NCI-H2081 (cell line): ENCODE measurements around the gene HEMGN.

ENCODE experiments used
- DNase-seq, 2 experiments: peaks; one replicate each; lab custom pipeline; 2025; lab: John Stamatoyannopoulos, UW

The HEMGN gene

DNA sequence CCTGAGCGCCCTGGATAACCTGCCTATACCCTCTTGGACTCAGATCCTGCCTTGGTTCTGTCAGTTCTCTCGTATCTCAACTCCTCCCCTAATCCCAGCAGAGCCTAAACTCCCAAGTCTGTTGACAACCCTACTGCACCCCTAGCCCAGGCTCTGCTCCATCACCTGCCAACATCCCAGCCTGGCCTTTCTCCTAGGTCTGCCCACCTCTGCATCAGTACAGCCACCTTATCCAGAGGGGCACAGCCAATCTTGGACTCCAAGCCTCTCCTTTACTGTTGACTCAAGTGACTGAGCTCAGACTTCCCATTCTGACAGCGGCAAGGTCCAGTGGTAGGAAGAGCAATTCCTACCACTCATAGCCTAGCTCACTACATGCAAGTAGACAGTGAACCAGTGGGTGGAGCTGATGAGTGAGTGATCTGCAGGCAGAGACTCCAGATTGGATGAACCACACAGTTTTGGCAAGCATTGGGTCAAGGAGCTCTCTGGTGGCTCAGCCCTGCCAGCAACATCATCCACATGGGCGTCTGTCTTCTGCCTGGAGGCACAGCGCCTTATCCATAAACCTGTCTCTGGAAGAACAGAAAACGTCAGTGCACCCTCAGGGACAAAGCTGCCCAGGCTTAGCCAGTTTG lies 42.2 kb downstream of the HEMGN start:
- peak in 1 of 2 experiments; percentile 11 for DNase-seq

DNA sequence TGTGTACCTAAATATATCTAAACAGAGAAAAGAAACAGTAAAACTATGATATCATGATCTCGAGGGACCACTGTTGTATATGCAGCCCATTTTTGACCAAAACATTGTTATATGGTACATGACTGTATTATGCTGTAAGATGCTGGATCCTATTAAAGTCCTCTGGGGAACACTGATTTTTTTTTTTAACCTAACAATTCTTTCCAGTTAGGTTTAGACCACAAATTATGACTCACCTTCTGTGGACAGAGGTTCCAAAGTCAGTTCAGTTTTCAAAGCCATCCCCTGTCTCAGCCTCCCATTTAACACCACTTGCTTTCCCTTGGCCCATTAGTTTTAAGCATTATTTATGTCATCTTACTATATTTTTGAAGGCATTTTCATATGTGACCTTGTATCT lies 42.8 kb downstream of the HEMGN start:
- no peak for DNase-seq

DNA sequence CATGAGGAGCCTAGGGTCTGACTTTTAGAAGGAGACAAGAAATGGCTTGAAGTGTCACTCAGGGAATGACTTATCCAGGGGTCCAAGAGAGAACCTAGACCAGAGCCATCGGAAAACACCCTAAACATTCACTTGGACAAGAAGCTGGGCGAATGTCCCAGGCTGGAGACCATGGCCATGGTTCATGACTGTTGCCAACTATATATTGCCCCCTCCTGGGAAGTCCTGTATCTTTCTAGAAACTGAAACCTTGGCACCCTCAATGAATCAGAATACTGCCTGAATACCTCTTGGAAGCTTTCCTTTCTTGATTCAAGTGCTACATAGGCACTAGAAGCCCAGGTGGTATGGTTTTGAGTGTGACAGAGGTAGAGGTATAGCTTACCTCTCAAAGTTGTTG lies 45.6 kb downstream of the HEMGN start:
- DNase-seq, result no peak

DNA sequence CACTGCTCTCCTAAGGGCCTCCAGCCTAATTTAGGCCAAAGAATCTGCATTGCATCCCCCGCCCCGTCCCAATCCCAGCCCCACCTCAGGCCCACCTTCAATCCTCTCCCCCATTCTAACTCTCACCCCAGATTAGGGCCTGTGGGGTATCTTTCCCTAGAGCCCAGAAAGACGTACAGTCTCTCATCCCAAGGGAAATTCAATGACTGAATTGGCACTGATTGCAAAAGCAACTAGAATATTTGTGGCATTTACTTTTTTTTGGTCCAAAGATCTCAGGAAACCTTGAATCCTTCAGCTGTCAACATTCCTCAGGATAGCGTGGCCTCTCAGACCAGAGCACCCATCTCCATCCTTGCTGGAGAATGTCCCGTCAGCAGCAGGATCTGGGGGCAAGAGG lies 46.2 kb downstream of the HEMGN start:
- DNase-seq, result no peak

DNA sequence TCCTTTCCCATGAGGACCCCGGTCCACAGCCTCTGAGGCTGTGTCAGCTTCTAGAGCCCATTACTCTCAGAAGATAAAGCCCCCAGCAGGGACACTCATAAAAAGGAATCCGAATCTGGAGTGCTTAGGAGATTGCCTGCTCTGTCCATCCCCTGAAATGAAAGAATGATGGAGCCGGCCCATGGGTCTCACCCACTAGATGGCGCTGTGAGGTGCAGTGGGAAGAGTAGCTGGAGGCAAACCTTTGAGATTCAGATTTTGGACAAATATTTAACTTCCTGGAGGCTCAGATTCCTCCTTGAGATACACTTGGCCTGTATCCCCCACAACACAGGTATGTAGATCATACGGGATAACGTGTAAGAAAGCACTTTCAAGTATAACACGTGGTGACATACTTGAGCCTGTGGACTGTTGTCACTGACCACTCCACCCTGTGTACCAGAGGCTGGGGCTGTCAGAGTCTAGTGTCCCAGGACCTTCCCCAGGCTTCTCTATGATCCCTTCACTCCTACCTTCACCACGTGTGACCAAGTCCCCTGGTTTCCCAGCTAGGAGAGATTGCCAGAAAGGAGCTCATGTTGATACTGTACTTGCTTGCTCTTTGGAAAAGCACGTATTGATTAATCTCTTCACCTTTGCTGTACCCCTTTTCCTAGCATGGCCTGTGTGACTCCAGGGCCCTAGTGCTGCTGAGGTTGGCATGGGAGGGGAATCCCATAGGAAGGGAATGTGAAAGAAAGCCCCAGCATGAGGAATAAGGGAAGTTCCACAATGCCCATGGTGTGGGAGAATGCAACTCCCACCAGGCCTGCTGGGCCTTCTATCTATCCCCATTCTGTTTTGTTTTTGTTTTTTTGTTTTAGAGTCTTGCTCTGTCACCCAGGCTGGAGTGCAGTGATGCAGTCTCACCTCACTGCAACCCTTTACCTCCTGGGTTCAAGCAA lies 47.8 kb downstream of the HEMGN start:
- no peak for DNase-seq

DNA sequence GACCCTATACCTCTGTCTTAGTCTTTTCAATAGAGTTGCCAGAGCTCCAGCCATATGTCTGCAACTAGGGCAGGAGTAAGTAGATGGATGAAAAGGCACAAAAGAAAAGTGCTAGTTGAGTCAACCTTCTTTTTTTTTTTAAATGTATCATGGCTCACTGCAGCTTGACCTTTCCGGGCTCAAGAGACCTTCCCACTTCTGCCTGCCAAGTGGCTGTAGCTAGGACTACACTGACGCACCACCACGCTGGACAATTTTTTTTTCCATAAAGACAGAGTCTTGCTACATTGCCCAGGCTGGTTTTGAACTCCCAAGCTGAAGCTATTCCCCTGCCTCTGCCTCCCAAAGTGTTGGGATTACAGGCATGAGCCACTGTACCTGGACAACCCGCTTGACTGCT lies 57.6 kb downstream of the HEMGN start:
- no peak for DNase-seq
